Astrocyte (in vitro differentiated cells and primary cell): ENCODE results near the gene ZNF212. TPM values are rescaled to one million over a fixed set of nuclear protein-coding genes. Genes with fewer than 3 reads are reported as not detected.

Experiments used
- DNase-seq: peaks from one replicate; pipeline ENCODE4 v3.0.0-alpha.2; 2010; ENCODE audit warnings: low read depth
- FAIRE-seq: peaks from 2 replicates; lab custom pipeline; 2011; peaks lifted over from hg19 to GRCh38; lab: Jason Lieb, UNC
- H2AFZ ChIP-seq: 2 replicates; pipeline ENCODE4 v1.6.0; 2012; ENCODE audit warnings: low read depth, low read length, inconsistent platforms
- H3K27ac ChIP-seq: 2 replicates; pipeline ENCODE4 v1.5.1; 2011; ENCODE audit warnings: low read depth, low read length, inconsistent platforms
- H3K27me3 ChIP-seq: 2 replicates; pipeline ENCODE4 v1.6.0; 2011; ENCODE audit warnings: low read length, inconsistent platforms; ENCODE audit not compliant: insufficient read depth
- H3K36me3 ChIP-seq: 2 replicates; pipeline ENCODE4 v1.5.1; 2011; ENCODE audit warnings: low read length, inconsistent platforms; ENCODE audit not compliant: insufficient read depth
- H3K4me1 ChIP-seq: 2 replicates; pipeline ENCODE4 v1.5.1; 2011; ENCODE audit warnings: low read length, inconsistent platforms; ENCODE audit not compliant: insufficient read depth
- H3K4me2 ChIP-seq: 2 replicates; pipeline ENCODE4 v1.6.0; 2012; ENCODE audit warnings: low read length, inconsistent platforms
- H3K4me3 ChIP-seq: 2 replicates; pipeline ENCODE4 v1.5.1; 2011; ENCODE audit warnings: low read depth, mild to moderate bottlenecking, low read length, inconsistent platforms; ENCODE audit not compliant: insufficient read depth
- H3K79me2 ChIP-seq: 2 replicates; pipeline ENCODE4 v1.6.0; 2012; ENCODE audit warnings: mild to moderate bottlenecking, low read length, inconsistent platforms; ENCODE audit not compliant: insufficient read depth
- H3K9ac ChIP-seq: 2 replicates; pipeline ENCODE4 v1.6.0; 2012; ENCODE audit warnings: mild to moderate bottlenecking, low read length, inconsistent platforms
- H3K9me3 ChIP-seq: 2 replicates; pipeline ENCODE4 v1.5.1; 2012; ENCODE audit warnings: low read depth, mild to moderate bottlenecking, low read length, inconsistent platforms; ENCODE audit not compliant: insufficient read depth
- H4K20me1 ChIP-seq: 2 replicates; pipeline ENCODE4 v1.6.0; 2012; ENCODE audit warnings: low read length, inconsistent platforms; ENCODE audit not compliant: insufficient read depth
- H3K27ac Mint-ChIP-seq: one replicate; pipeline ENCODE4 v1.8.0; 2021; ENCODE audit warnings: mild to moderate bottlenecking, mixed read lengths; ENCODE audit not compliant: unreplicated experiment
- H3K27me3 Mint-ChIP-seq: one replicate; pipeline ENCODE4 v1.8.0; 2021; ENCODE audit warnings: low read depth, mixed read lengths; ENCODE audit not compliant: unreplicated experiment
- H3K36me3 Mint-ChIP-seq: one replicate; pipeline ENCODE4 v1.8.0; 2021; ENCODE audit warnings: low read depth, mixed read lengths; ENCODE audit not compliant: unreplicated experiment
- H3K4me1 Mint-ChIP-seq: one replicate; pipeline ENCODE4 v1.8.0; 2021; ENCODE audit warnings: low read depth, mixed read lengths; ENCODE audit not compliant: unreplicated experiment
- H3K4me3 Mint-ChIP-seq: one replicate; pipeline ENCODE4 v1.8.0; 2021; ENCODE audit warnings: mild to moderate bottlenecking, moderate library complexity, mixed read lengths; ENCODE audit not compliant: unreplicated experiment
- H3K9me3 Mint-ChIP-seq: one replicate; pipeline ENCODE4 v1.8.0; 2021; ENCODE audit warnings: mild to moderate bottlenecking, mixed read lengths; ENCODE audit not compliant: unreplicated experiment
- EZH2 ChIP-seq: IDR thresholded peaks from 2 replicates; pipeline ENCODE4 v1.6.1; 2012; ENCODE audit warnings: mild to moderate bottlenecking, low read length, inconsistent platforms; ENCODE audit not compliant: insufficient read depth
- total RNA-seq: library from RNA; stranded (reverse); gene quantifications from 2 replicates; pipeline ENCODE4 v1.2.1, GENCODE V29; 2021
- TF ChIP-seq, protein P1 (sequence below): IDR thresholded peaks from 2 replicates; pipeline ENCODE4 v1.5.1; 2011; ENCODE audit warnings: low read depth, mild to moderate bottlenecking, inconsistent platforms, low read length, moderate library complexity; ENCODE audit not compliant: insufficient read depth

The ZNF212 gene
- total RNA-seq, 1 donor from 2014 or later: 8.2 TPM

DNA sequence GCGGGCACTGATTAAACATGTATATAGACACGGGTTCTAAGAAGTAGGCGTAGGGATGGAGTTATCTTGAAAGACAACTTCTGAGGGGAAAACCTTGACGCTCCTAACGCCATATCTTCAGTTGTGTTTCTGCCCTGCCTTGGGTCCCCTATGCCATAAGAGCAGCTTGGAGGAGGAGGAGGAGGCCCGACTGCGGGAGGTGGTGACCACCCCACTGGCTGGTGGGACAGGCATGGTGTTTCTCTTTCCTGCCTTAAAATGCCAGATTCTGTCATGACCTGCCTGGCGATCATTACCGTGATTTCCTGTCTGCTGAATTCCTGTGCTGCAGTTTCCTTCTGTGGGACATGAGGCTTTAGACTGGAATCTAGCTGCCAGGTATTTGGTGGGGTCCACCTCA lies 38.4 kb downstream of the ZNF212 start:
- no peaks in the 10 kb centered on the region for H3K4me1 Mint-ChIP-seq
- H3K4me3 ChIP-seq: no peak overlapping the region
- H3K9ac ChIP-seq: no peak overlapping the region
- H3K27ac Mint-ChIP-seq: no peak overlapping the region
- no peaks in the 10 kb centered on the region for H3K4me1 ChIP-seq
- no peak overlapping the region for H3K4me3 Mint-ChIP-seq
- H3K9me3 ChIP-seq: no peaks in the 10 kb centered on the region
- H4K20me1 ChIP-seq: peaks cover 10% of the 10 kb centered on the region
- no peak for FAIRE-seq
- H3K9me3 Mint-ChIP-seq: peaks cover 2% of the 10 kb centered on the region
- no peaks in the 10 kb centered on the region for H3K27me3 Mint-ChIP-seq
- DNase-seq: no peak
- peaks cover 7% of the 10 kb centered on the region for H3K79me2 ChIP-seq
- no peak overlapping the region for H2AFZ ChIP-seq
- H3K27me3 ChIP-seq: no peaks in the 10 kb centered on the region
- H3K36me3 ChIP-seq: peaks cover 16% of the 10 kb centered on the region
- H3K4me2 ChIP-seq: no peak overlapping the region
- no peak overlapping the region for H3K27ac ChIP-seq
- TF ChIP-seq, protein P1, sequence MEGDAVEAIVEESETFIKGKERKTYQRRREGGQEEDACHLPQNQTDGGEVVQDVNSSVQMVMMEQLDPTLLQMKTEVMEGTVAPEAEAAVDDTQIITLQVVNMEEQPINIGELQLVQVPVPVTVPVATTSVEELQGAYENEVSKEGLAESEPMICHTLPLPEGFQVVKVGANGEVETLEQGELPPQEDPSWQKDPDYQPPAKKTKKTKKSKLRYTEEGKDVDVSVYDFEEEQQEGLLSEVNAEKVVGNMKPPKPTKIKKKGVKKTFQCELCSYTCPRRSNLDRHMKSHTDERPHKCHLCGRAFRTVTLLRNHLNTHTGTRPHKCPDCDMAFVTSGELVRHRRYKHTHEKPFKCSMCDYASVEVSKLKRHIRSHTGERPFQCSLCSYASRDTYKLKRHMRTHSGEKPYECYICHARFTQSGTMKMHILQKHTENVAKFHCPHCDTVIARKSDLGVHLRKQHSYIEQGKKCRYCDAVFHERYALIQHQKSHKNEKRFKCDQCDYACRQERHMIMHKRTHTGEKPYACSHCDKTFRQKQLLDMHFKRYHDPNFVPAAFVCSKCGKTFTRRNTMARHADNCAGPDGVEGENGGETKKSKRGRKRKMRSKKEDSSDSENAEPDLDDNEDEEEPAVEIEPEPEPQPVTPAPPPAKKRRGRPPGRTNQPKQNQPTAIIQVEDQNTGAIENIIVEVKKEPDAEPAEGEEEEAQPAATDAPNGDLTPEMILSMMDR: no peak
- no peak for TF ChIP-seq EZH2
- peaks cover 29% of the 10 kb centered on the region for H3K36me3 Mint-ChIP-seq

DNA sequence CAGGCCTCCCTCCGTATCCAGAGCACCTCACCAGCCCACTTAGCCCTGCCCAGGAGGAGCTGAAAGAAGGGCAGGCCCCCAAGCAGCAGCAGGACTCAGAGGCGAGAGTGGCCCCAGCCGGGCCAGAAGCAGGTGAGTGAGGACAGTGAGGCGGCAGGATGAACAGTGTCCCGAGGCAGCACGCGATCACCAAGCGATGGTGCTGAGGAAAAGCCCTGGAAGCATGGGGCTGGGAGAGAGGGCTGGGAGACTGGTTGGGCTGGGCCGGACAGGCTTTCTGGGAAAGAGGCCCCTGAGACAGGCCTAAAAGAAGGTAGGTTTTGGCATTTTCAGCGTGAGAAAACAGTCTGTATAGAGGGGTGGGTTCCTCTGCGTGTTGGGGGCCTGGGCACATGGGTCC lies 38.9 kb downstream of the ZNF212 start:
- no peaks in the 10 kb centered on the region for H3K27me3 Mint-ChIP-seq
- Histone ChIP-seq H4K20me1 (peaks cover 4% of the 10 kb centered on the region), H3K36me3 (peaks cover 12% of the 10 kb centered on the region), H3K4me1 (no peaks in the 10 kb centered on the region), H3K4me3 (no peak overlapping the region), H2AFZ (no peak overlapping the region), H3K27ac (no peak overlapping the region), H3K4me2 (no peak overlapping the region), H3K27me3 (no peaks in the 10 kb centered on the region), H3K9me3 (no peaks in the 10 kb centered on the region), H3K9ac (no peak overlapping the region), H3K79me2 (peaks cover 3% of the 10 kb centered on the region)
- no peak overlapping the region for H3K4me3 Mint-ChIP-seq
- TF ChIP-seq, protein P1: no peak
- no peak for TF ChIP-seq EZH2
- peaks cover 2% of the 10 kb centered on the region for H3K9me3 Mint-ChIP-seq
- DNase-seq: no peak
- H3K36me3 Mint-ChIP-seq: peaks cover 23% of the 10 kb centered on the region
- no peak overlapping the region for H3K27ac Mint-ChIP-seq
- no peak for FAIRE-seq
- no peaks in the 10 kb centered on the region for H3K4me1 Mint-ChIP-seq

DNA sequence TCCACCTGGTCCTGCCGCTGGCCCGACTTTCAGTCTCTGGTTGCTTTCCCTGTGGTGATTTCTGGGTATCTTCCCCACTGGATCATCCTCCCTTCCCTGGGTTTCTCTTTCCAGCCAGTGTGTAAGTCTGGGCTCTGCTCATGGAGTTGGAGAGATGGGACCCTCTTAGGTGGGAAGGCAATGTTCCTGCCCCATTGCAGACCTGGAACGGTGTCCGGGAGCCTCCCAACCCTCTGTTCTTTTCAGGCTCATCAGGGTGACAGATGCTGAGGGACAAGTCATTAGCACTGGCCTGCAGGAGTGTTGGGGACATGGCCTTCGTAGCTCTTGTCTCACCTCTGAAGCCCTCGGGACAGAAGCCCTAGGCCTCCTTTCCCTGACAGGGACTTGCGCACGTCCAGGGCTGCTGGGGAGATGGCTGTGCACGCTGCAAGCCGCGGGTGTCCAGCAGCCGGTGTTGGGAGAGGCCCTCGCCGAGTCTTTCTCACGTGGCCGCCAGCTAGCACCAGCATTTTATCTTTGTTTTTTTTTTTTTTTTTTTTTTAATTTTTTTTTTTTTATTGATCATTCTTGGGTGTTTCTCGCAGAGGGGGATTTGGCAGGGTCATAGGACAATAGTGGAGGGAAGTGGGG lies 39.8 kb downstream of the ZNF212 start:
- no peak overlapping the region for H2AFZ ChIP-seq
- H3K9me3 ChIP-seq: no peaks in the 10 kb centered on the region
- H3K36me3 ChIP-seq: peaks cover 12% of the 10 kb centered on the region
- Mint-ChIP-seq H3K27me3 (no peaks in the 10 kb centered on the region), H3K27ac (no peak overlapping the region), H3K4me1 (no peaks in the 10 kb centered on the region), H3K4me3 (no peak overlapping the region), H3K9me3 (peaks cover 2% of the 10 kb centered on the region), H3K36me3 (peaks cover 20% of the 10 kb centered on the region)
- no peak overlapping the region for H3K4me3 ChIP-seq
- H3K27ac ChIP-seq: no peak overlapping the region
- no peaks in the 10 kb centered on the region for H3K4me1 ChIP-seq
- FAIRE-seq (no peak), DNase-seq (no peak)
- no peaks in the 10 kb centered on the region for H3K27me3 ChIP-seq
- H3K4me2 ChIP-seq: no peak overlapping the region
- peaks cover 8% of the 10 kb centered on the region for H4K20me1 ChIP-seq
- H3K79me2 ChIP-seq: no peaks in the 10 kb centered on the region
- H3K9ac ChIP-seq: no peak overlapping the region
- TF ChIP-seq EZH2: no peak
- TF ChIP-seq, protein P1: no peak
